Caco-2 (cell line): ENCODE measurements around the gene MCC. TPM values are rescaled to one million over a fixed set of nuclear protein-coding genes. Genes with fewer than 3 reads are reported as not detected.

Source experiments
- BruUV-seq: library from RNA; stranded (reverse); fragments of 400-500 nt; replicated peaks from 2 replicates; lab custom pipeline; 2021; lab: Mats Ljungman, UMichigan
- CTCF ChIA-PET: fragments of 300-600 bp; sonication (Branson Sonifier 250); formaldehyde crosslinking; loops from one replicate; lab custom pipeline; 2022; ENCODE audit warnings: antibody characterized with exemption; lab: Charles Lee
- POLR2A ChIA-PET: fragments of 300-600 bp; sonication (Branson Sonifier 250); formaldehyde crosslinking; loops from one replicate; lab custom pipeline; 2022; ENCODE audit warnings: antibody characterized with exemption; lab: Charles Lee
- DNase-seq, 2 experiments: peaks; one replicate each; pipeline versions ENCODE4 v3.0.0 to v3.0.0-alpha.2; 2020 to 2022
- H3K27me3 ChIP-seq: replicated peaks from 2 replicates; pipeline ENCODE4 v1.6.0; 2011; ENCODE audit warnings: low read length; ENCODE audit not compliant: control insufficient read depth, insufficient read depth
- H3K36me3 ChIP-seq: 2 replicates; pipeline ENCODE4 v1.5.1; 2011; ENCODE audit warnings: low read length; ENCODE audit not compliant: control insufficient read depth, insufficient read depth
- H3K4me1 ChIP-seq: fragments of 250-450 bp; sonication (Bioruptor Pico); 2 replicates; pipeline ENCODE4 v1.5.1; 2020; ENCODE audit warnings: mild to moderate bottlenecking
- H3K4me3 ChIP-seq: 2 replicates; pipeline ENCODE4 v1.5.1; 2011; ENCODE audit warnings: low read depth, mild to moderate bottlenecking, control low read depth, low read length
- H3K9me3 ChIP-seq: fragments of 250-450 bp; sonication (Bioruptor Pico); 2 replicates; pipeline ENCODE4 v1.5.1; 2020; ENCODE audit warnings: mild to moderate bottlenecking, moderate library complexity
- H3K27ac Mint-ChIP-seq: one replicate; pipeline ENCODE4 v1.8.0; 2022; ENCODE audit warnings: mixed read lengths; ENCODE audit not compliant: unreplicated experiment
- H3K27me3 Mint-ChIP-seq: one replicate; pipeline ENCODE4 v1.8.0; 2022; ENCODE audit warnings: mixed read lengths; ENCODE audit not compliant: insufficient read depth, unreplicated experiment
- H3K36me3 Mint-ChIP-seq: one replicate; pipeline ENCODE4 v1.8.0; 2022; ENCODE audit warnings: mild to moderate bottlenecking, mixed read lengths; ENCODE audit not compliant: insufficient read depth, unreplicated experiment
- H3K4me1 Mint-ChIP-seq: one replicate; pipeline ENCODE4 v1.8.0; 2022; ENCODE audit warnings: low read depth, mixed read lengths; ENCODE audit not compliant: unreplicated experiment
- H3K4me3 Mint-ChIP-seq: one replicate; pipeline ENCODE4 v1.8.0; 2022; ENCODE audit warnings: mild to moderate bottlenecking, moderate library complexity, mixed read lengths; ENCODE audit not compliant: unreplicated experiment
- H3K9me3 Mint-ChIP-seq: one replicate; pipeline ENCODE4 v1.8.0; 2022; ENCODE audit warnings: mixed read lengths; ENCODE audit not compliant: unreplicated experiment
- intact Hi-C: fragments of 100-400 bp; cut with micrococcal nuclease; formaldehyde crosslinking; loops from one replicate; pipeline ENCODE4 v1.10.0; 2022; ENCODE audit not compliant: unreplicated experiment
- total RNA-seq: library from RNA; stranded (reverse); gene quantifications from 2 replicates; pipeline ENCODE4 v1.2.3, GENCODE V29; 2022
- TF ChIP-seq, protein P1 (sequence below), 2 experiments: fragments of 200-600 bp in 1 of 2; IDR thresholded peaks; 1 replicate in 1 of 2; 2 replicates in 1 of 2; pipeline versions ENCODE4 v1.5.1 to v1.8.0; 2011 to 2022; ENCODE audit warnings: antibody characterized with exemption in 1 of 2, control low read depth in 1 of 2, inconsistent platforms in 1 of 2, low read depth in 1 of 2, low read length in 1 of 2, mild to moderate bottlenecking in 1 of 2, moderate library complexity in 1 of 2; ENCODE audit not compliant: insufficient read depth in 1 of 2, severe bottlenecking in 1 of 2, unreplicated experiment in 1 of 2

The MCC gene
- total RNA-seq, 1 experiment from 2014 or later, result 0.09 TPM

DNA sequence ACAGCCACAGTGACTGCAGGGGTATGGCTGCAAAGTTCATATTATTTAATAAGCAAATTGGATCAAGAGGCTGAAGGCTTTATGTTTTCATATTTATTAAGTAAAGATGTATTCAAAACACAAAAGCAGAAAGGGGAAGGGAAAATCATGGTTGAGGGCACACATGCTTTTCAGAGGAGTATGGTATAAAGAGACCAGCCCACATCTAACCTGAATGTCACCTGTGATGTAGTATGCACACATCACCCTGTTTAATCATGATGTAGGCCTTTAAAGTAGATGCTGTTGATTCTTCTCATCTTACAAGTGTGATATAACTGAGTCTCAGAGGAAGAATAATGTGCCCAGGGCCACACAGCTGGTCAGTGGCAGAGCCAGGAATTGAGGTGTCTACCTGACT is 299.8 kb downstream of the MCC start:
- H3K4me3 Mint-ChIP-seq, result no peak overlapping the region
- 0 out of 2 replicates have a peak, but pooled peaks cover 6% of the 10 kb centered on the region for H3K9me3 ChIP-seq
- TF ChIP-seq, protein P1, sequence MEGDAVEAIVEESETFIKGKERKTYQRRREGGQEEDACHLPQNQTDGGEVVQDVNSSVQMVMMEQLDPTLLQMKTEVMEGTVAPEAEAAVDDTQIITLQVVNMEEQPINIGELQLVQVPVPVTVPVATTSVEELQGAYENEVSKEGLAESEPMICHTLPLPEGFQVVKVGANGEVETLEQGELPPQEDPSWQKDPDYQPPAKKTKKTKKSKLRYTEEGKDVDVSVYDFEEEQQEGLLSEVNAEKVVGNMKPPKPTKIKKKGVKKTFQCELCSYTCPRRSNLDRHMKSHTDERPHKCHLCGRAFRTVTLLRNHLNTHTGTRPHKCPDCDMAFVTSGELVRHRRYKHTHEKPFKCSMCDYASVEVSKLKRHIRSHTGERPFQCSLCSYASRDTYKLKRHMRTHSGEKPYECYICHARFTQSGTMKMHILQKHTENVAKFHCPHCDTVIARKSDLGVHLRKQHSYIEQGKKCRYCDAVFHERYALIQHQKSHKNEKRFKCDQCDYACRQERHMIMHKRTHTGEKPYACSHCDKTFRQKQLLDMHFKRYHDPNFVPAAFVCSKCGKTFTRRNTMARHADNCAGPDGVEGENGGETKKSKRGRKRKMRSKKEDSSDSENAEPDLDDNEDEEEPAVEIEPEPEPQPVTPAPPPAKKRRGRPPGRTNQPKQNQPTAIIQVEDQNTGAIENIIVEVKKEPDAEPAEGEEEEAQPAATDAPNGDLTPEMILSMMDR (IDR thresholded peaks at IDR 0.05; ENCODE audit: insufficient read depth in 1 of 2, low read depth in 1 of 2, low read length in 1 of 2, severe bottlenecking in 1 of 2, unreplicated experiment in 1 of 2), result no peak
- DNase-seq, result no peak
- no peaks in the 10 kb centered on the region for H3K4me1 ChIP-seq
- peaks cover 9% of the 10 kb centered on the region for H3K9me3 Mint-ChIP-seq
- H3K27me3 Mint-ChIP-seq, result peaks cover 14% of the 10 kb centered on the region
- no peaks in the 10 kb centered on the region for H3K27me3 ChIP-seq
- H3K36me3 ChIP-seq, result no peaks in the 10 kb centered on the region
- ChIA-PET POLR2A (no interaction called here), CTCF (no interaction called here)
- intact Hi-C loops, result no loop called here
- no peak overlapping the region for H3K4me3 ChIP-seq
- BruUV-seq, result no TSS peak
- no peaks in the 10 kb centered on the region for H3K36me3 Mint-ChIP-seq
- H3K27ac Mint-ChIP-seq, result no peak overlapping the region
- no peaks in the 10 kb centered on the region for H3K4me1 Mint-ChIP-seq

DNA sequence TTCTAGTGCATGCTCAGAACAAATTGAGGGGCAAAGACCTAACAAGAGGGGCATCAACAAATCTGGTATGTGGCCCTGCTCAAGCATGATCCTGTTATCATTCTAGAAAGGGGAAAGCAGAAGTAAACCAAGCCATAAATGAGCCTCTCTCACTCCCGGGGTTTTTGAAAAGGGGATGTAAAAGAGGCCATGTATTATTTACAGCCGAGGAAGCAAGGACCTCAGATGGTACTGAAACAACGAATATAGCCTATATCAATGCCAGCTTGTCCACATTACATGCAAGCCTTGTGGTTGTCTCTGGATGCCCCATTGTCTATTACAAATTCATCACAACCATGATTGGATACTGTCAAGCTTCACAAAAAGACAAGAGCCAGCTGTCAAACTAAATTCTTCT is 300.3 kb downstream of the MCC start:
- no peak overlapping the region for H3K27ac Mint-ChIP-seq
- no peaks in the 10 kb centered on the region for H3K4me1 Mint-ChIP-seq
- no peak overlapping the region for H3K4me3 ChIP-seq
- no peaks in the 10 kb centered on the region for H3K36me3 ChIP-seq
- TF ChIP-seq, protein P1 (IDR thresholded peaks at IDR 0.05; ENCODE audit: insufficient read depth in 1 of 2, low read depth in 1 of 2, low read length in 1 of 2, severe bottlenecking in 1 of 2, unreplicated experiment in 1 of 2), result no peak
- H3K4me1 ChIP-seq, result no peaks in the 10 kb centered on the region
- H3K4me3 Mint-ChIP-seq, result no peak overlapping the region
- 0 out of 2 replicates have a peak, but pooled peaks cover 3% of the 10 kb centered on the region for H3K9me3 ChIP-seq
- no peaks in the 10 kb centered on the region for H3K27me3 ChIP-seq
- intact Hi-C loops, result no loop called here
- peaks cover 4% of the 10 kb centered on the region for H3K9me3 Mint-ChIP-seq
- no peaks in the 10 kb centered on the region for H3K36me3 Mint-ChIP-seq
- POLR2A ChIA-PET, result no interaction called here
- CTCF ChIA-PET, result no interaction called here
- BruUV-seq, result no TSS peak
- no peak for DNase-seq
- peaks cover 14% of the 10 kb centered on the region for H3K27me3 Mint-ChIP-seq

DNA sequence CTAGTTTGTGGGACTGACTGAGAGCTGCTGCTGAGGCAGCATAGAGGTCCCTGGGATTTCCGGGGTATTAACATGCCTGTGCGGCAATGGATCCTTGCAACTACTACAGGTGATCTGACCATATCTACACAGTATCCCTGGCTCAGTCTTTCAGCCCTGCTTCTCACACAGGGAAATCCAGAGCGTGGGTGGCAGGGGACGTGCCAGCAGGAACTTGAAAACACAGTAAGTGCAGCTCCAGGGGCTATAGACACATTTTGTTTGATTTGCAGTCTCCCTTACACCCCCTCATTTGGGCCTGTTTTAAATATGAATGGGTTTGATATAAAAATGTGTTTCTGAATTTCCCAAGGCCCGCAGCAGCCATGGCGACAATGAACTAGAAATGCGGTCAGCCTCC is 302.2 kb downstream of the MCC start:
- CTCF ChIA-PET, result no interaction called here
- POLR2A ChIA-PET, result no interaction called here
- TF ChIP-seq, protein P1 (IDR thresholded peaks at IDR 0.05; ENCODE audit: insufficient read depth in 1 of 2, low read depth in 1 of 2, low read length in 1 of 2, severe bottlenecking in 1 of 2, unreplicated experiment in 1 of 2), result no peak
- Histone ChIP-seq H3K27me3 (no peaks in the 10 kb centered on the region), H3K36me3 (no peaks in the 10 kb centered on the region), H3K4me3 (no peak overlapping the region), H3K4me1 (no peaks in the 10 kb centered on the region), H3K9me3 (no peaks in the 10 kb centered on the region)
- H3K4me3 Mint-ChIP-seq, result no peak overlapping the region
- H3K4me1 Mint-ChIP-seq, result no peaks in the 10 kb centered on the region
- H3K9me3 Mint-ChIP-seq, result no peaks in the 10 kb centered on the region
- H3K27me3 Mint-ChIP-seq, result peaks cover 21% of the 10 kb centered on the region
- no peak overlapping the region for H3K27ac Mint-ChIP-seq
- BruUV-seq, result no TSS peak
- intact Hi-C loops, result no loop called here
- no peaks in the 10 kb centered on the region for H3K36me3 Mint-ChIP-seq
- DNase-seq, result no peak
